Activated naive CD8-positive, alpha-beta T cell treated with anti-CD3 and anti-CD28 coated beads, Interleukin-2, amount 50 U/mL, for 16 hours (primary cell): ENCODE data around the gene DNM3.

Experiments
- DNase-seq: peaks from one replicate; pipeline ENCODE4 v3.0.0-alpha.2; 2020; ENCODE audit warnings: low read depth, low spot score

Gene DNM3

DNA sequence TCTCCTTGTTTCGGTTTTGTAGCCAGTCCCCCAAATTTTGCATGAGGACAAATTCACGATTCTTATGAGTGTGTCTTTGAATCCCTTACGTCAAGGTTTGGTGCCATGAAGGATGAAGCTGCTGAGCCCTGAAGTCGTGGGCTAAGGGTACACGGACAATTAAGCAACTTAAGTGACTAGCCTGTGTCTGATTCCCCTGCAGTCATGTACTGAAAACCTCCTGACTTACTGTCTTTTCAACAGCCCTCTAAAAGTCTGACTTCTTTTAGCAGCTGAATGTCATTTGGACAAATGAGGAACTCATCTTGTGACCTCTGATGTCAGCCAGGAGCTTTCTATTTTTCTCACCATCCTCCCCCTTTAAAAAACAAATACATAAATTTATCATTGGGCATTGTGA is 552.1 kb downstream of the DNM3 start:
- DNase-seq = no peak

- peak; percentile 57 for DNase-seq
Observed at GRCh38 chr1:172394141-172394751, 552.9 kb downstream of the DNM3 start.

DNA sequence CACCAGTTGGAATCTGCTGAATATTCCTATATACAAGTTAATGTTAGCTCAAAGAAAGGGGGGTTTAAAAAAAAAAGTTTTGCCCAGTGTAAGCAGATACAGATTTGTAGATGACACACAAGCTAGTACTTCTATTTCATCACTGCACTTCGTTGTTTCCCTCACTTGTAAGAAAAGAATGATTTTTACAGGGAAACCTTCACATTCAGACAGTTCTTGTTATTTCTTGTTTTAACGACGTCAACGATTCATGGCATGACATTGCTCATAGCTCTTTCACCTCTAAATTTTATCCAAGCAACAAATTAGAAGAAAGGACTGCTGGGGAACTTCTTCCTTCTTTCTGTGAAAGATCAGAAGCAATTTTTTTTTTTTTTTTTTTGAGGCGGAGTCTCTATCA is 553.5 kb downstream of the DNM3 start:
- DNase-seq = no peak

DNA sequence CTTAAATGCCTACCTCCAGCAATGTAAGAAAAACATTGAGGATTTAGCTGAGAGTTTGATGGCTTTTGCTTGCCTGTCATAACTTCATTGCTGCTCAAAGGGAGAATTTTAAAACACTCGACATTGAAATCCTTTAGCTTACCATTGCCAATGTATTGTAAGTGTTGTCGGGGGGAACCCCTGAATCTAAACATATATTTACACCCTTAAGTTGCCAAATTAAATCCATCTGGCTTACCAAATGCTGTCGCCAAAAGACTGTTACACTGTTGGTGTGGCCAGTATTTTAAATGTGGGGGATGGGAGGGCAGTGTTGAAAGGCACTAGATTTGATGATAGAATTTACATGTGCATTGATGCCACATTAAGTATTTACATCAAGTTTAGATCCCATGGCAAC is 554.3 kb downstream of the DNM3 start:
- no peak for DNase-seq

GRCh38 chr1:172397221-172397620 is 555.9 kb downstream of the DNM3 start:
- DNase-seq = no peak

DNA sequence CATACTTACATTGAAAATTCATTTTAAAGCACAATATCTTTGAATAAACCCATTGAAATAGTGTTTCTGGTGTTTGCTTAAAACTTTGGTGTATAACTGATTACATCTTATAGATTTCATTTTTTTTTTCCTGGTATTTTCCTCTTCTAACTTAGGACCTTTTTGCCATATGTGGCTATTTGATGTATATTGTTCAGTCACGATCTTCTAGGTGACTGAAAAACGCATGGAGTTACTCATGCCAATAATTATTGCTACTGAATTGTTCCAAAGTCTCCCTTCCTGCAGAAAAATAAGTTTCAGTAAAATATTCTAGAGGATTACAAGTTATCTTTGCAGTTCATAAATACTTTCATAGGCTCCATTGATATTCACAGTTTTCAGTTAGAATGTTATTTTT is 556.3 kb downstream of the DNM3 start:
- no peak for DNase-seq

DNA sequence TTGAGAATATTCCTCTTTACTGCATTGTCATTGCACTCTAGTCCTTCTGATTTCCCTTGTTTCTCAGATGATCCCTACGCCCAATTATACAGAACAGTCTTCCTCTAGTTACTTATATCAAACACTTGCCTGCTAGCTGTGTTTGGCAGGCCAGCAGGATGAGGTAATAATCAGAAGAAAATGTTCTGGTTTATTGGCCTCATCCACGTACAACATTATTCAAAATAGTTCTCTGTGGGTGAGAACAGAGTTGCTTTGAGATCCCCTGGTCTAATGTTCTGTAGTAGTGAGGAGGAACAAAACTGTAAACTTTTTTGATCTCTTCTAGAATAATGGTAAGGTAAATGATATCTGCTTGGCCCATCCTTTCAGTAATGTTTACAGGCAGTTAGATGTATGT is 556.9 kb downstream of the DNM3 start:
- no peak for DNase-seq

GRCh38 chr1:172398970-172399755 is 557.9 kb downstream of the DNM3 start:
- DNase-seq = no peak

DNA sequence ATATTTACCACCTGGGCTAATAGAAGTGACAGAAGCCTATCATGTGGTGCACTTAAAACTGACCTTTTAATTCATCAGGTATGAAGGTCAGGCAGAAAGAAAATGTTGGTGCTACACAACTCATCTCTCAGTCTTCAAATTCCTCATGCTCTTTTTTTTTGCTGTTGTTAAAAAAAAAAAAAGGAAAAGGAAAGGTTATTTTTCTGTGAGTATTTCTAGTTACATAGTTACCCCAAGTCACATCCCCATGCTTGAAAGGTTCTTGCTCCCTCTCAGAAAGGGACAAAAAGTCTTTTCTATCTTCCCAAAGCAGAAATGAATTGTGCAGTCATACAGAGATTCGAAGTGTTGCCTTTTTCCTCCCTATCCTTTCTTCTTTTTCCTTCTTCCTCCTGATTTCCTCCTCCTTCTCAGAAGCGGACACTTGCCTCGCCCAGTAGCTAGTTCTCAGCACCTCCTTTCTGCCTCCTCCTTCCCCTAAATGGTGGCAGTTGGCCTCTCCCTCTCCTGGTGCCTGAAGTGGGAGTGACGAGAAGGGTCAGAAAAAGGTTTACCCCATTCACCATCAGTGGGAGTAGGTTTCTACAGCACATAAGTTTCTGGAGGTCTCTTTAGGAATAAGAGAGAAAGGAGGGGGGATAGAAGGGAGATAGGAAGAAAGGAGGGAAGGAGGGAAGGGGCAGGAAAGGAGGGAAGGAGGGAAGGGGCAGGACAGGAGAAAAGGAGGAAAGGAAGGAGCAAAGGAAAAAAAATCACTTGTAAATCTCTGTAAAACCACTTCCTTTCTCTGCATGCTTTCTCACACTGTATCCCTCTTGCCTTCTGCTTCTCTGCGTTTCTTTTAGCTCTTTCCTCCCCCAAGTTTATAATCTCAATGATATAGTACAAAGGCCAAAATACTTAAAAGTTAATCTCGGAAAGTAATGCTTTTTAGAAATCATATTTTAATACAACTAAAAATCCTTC is 558.7 kb downstream of the DNM3 start:
- DNase-seq = no peak

- no peak for DNase-seq
Observed at GRCh38 chr1:172400722-172401105, 559.4 kb downstream of the DNM3 start.

- DNase-seq = no peak
Observed at GRCh38 chr1:172401477-172401876, 560.2 kb downstream of the DNM3 start.

DNA sequence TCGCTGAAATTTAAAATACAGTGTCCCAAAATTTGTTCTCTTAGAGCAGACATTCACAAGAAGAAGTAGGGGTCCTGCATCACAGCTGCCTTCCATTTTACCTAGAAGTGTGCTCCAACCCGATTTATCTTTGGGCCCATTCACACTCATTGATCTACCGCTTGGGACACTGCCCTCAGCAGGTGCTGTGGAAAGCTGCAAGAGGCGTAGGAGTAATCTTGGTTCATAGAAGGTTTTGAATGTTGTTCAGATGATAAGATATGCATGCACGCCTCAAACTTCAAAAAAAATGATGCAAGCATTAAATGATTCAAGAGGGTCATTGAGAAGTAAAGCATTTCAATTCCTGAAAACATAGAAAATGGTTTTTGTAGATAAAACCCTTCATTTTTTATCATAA is 560.6 kb downstream of the DNM3 start:
- no peak for DNase-seq

DNA sequence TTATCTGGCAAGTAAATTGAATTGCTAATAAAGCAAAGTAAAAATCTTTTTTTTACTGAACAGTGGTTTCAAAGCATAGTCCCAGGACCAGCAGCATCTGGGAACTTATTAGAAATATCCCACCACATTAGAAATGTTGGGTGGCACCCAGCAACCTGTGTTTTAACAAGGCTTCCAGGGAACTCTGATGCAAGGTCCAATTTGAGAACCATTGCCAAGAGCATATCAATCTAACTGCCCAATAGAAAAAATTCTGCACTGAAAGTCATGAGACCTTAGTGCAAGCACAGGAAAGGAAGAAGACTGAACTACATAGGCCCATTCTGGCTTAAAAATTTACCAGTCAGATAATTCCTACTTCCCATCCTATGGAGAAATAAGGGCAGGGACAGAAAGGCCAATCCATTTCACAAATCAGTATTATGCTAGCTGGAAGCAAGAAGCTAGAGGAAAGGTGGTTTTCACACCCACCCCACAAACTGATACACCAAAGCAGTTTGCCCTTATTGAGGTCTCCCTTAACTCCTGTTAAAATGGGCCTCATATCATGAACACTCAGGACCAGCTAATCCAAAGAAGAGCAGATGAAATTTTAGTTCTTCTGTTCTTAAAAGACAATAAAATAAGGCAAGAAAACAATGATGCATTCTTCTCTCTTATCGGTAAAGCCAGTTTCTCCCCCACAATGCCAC is 561.7 kb downstream of the DNM3 start:
- no peak for DNase-seq

- DNase-seq = no peak
Observed at GRCh38 chr1:172404121-172404520, 562.8 kb downstream of the DNM3 start.

DNA sequence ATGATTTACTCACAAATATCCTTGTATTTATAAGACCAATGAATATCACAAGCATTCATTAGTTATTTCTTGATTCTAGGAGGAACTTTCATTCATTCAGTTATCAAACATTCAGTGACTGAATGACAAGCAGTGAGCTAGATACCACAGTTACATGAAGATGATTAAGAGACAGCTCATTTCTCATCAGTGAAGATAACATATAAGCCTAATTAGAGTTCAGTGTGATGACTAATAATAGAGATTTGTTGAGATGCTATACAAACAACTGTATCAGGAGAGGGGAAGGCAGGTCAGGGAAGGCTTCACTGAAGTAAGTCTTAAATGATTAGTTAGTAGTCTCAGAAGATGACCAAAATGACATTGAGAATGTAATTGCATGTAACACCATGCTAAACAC is 564.6 kb downstream of the DNM3 start:
- no peak for DNase-seq

DNA sequence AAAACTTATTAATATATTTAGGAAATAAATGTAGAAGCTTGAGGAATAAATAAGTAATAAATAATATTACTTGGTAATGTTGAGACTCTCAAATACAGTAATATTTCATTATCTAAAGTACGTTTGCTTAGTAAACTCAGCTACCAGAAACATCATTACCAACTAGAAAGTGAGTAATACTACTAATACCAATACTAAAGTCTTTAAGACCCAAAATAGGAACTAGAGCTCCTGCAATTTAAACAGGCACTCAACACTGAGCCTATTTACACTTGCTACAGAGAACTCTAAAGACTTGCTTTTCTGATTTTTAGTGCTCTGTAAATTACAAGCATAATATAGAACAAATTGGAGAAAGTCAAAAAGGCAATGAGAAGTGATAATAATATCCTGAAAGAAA is 565.7 kb downstream of the DNM3 start:
- DNase-seq = no peak

GRCh38 chr1:172408958-172409357 is 567.7 kb downstream of the DNM3 start:
- DNase-seq = no peak

DNA sequence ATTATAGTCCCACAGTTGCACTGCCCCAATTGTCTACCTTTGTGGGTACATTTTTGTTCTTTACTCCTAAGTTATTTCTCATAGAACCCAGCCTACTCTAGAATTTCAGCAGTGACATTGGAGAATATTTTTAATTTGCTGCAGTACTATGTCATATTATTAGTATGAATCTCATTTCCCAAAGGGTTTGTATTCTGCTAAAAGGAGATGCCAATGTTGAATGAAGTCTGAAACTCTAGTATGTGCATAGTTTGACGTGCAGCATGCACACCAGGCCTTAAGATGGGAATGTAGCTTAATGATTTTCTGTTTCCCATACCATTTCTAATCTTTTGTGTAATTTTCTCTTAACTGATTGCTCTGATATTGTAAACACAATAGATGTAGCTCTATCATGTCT is 568.7 kb downstream of the DNM3 start:
- no peak for DNase-seq

- DNase-seq = no peak
Observed at GRCh38 chr1:172411791-172412338, 570.6 kb downstream of the DNM3 start.

DNA sequence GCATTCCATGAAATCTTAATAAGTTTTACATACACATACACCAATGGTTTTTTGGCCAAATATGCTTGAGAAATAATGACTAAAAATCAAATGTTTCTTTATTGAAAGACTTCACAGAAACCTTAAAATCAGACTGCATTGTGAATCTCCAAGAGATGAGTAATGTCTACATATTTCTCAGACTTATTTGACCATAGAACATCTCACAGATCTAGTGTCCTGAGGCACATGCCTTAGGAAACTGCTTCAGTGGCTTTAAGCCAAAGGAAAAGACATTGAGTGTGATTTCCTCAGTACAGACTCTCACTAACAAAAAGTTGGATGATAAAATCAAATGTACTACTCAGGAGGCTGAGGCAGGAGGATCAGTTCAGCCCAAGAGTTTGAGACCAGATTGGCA is 573.0 kb downstream of the DNM3 start:
- no peak for DNase-seq

- DNase-seq = no peak
Observed at GRCh38 chr1:172416496-172417035, 575.3 kb downstream of the DNM3 start.
